PC-9 (cell line): ENCODE measurements around the gene GALNT9. TPM values are rescaled to one million over a fixed set of nuclear protein-coding genes. Genes with fewer than 3 reads are reported as not detected.

ENCODE experiments used
- BruUV-seq: library from RNA; stranded (reverse); fragments of 400-500 nt; replicated peaks from 2 replicates; lab custom pipeline; 2021; lab: Mats Ljungman, UMichigan
- CTCF ChIA-PET: fragments of 300-600 bp; sonication (Branson Sonifier 250); formaldehyde crosslinking; loops from one replicate; lab custom pipeline; 2022; ENCODE audit warnings: antibody characterized with exemption; lab: Charles Lee
- POLR2A ChIA-PET: fragments of 300-600 bp; sonication (Branson Sonifier 250); formaldehyde crosslinking; loops from one replicate; lab custom pipeline; 2022; ENCODE audit warnings: antibody characterized with exemption; ENCODE audit not compliant: unreplicated experiment; lab: Charles Lee
- DNase-seq, 2 experiments: peaks; one replicate each; pipeline versions ENCODE4 v3.0.0 to v3.0.0-alpha.2; 2015 to 2022; ENCODE audit warnings: mixed read lengths in 1 of 2
- H2AFZ ChIP-seq: fragments of 200-600 bp; sonication (generic); 2 replicates; pipeline ENCODE4 v1.8.1; 2017; ENCODE audit warnings: antibody characterized with exemption
- H3F3A ChIP-seq: fragments of 200-600 bp; sonication (generic); 2 replicates; pipeline ENCODE4 v1.8.1; 2017; ENCODE audit warnings: antibody characterized with exemption, mild to moderate bottlenecking, low read depth; ENCODE audit not compliant: insufficient read depth
- H3K27ac ChIP-seq: fragments of 200-600 bp; sonication (generic); 2 replicates; pipeline ENCODE4 v1.6.1; 2016; ENCODE audit warnings: mixed run types
- H3K27me3 ChIP-seq: fragments of 200-600 bp; sonication (generic); 2 replicates; pipeline ENCODE4 v1.6.1; 2016; ENCODE audit warnings: low read depth, mixed run types; ENCODE audit not compliant: insufficient read depth
- H3K36me3 ChIP-seq: fragments of 200-600 bp; sonication (generic); 2 replicates; pipeline ENCODE4 v1.6.1; 2016; ENCODE audit warnings: low read depth, mixed run types
- H3K4me1 ChIP-seq: fragments of 200-600 bp; sonication (generic); replicated peaks from 2 replicates; pipeline ENCODE4 v1.6.1; 2016; ENCODE audit warnings: mixed run types; ENCODE audit not compliant: insufficient read depth
- H3K4me2 ChIP-seq: fragments of 200-600 bp; sonication (generic); 2 replicates; pipeline ENCODE4 v1.6.1; 2017; ENCODE audit warnings: mixed run types
- H3K4me3 ChIP-seq: fragments of 200-600 bp; sonication (generic); 2 replicates; pipeline ENCODE4 v1.6.1; 2016; ENCODE audit warnings: mixed run types
- H3K79me2 ChIP-seq: fragments of 200-600 bp; sonication (generic); 2 replicates; pipeline ENCODE4 v1.6.1; 2017; ENCODE audit warnings: low read depth, mixed run types
- H3K9me2 ChIP-seq: fragments of 200-600 bp; sonication (generic); 2 replicates; pipeline ENCODE4 v1.8.1; 2017; ENCODE audit warnings: mild to moderate bottlenecking; ENCODE audit not compliant: insufficient read depth
- H3K9me3 ChIP-seq: fragments of 200-600 bp; sonication (generic); 2 replicates; pipeline ENCODE4 v1.8.1; 2016; ENCODE audit warnings: low read depth; ENCODE audit not compliant: insufficient read depth
- H4K20me1 ChIP-seq: fragments of 200-600 bp; sonication (generic); 2 replicates; pipeline ENCODE4 v1.8.1; 2017; ENCODE audit not compliant: insufficient read depth
- CTCF ChIP-seq: fragments of 200-600 bp; sonication (generic); conservative IDR thresholded peaks from 2 replicates; pipeline ENCODE4 v1.6.1; 2017; ENCODE audit warnings: mixed run types, antibody characterized with exemption, mild to moderate bottlenecking, moderate library complexity
- EZH2 ChIP-seq: fragments of 200-600 bp; sonication (generic); IDR thresholded peaks from 2 replicates; pipeline ENCODE4 v1.8.0; 2017; ENCODE audit warnings: antibody characterized with exemption, low read depth
- intact Hi-C: fragments of 100-400 bp; cut with micrococcal nuclease; formaldehyde crosslinking; loops from one replicate; pipeline ENCODE4 v1.10.0; 2022; ENCODE audit not compliant: unreplicated experiment
- total RNA-seq: library from RNA; stranded (reverse); gene quantifications from 2 replicates; pipeline ENCODE4 v1.2.3, GENCODE V29; 2021

The GALNT9 gene
- total RNA-seq, 1 experiment from 2014 or later, result 11.2 TPM

DNA sequence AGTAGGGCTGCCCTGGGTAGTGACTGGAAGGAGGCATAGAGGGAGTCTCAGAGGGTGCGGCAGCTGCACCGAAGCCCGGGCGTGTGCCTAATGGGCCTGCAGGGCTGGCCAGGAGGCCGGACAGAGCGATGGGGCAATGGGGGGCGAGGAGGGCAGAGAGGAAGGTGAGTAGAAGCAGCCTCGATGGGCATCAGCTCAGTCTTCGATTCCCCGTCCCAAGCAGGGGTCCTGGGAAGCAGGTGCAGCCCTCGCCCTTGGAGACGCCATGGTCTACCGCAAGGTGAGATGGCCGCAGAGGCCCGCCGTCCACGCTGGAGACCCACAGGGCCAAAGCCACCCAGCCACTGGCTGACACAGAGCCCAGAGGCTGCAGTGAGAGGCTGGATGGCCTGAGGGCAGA, 70.8 kb downstream of the GALNT9 start:
- H3F3A ChIP-seq, result no peaks in the 10 kb centered on the region
- peaks cover 96% of the 10 kb centered on the region for H3K27me3 ChIP-seq
- no peak overlapping the region for H2AFZ ChIP-seq
- no peaks in the 10 kb centered on the region for H3K79me2 ChIP-seq
- ChIA-PET POLR2A (no interaction called here), CTCF (no interaction called here)
- H3K9me3 ChIP-seq, result no peaks in the 10 kb centered on the region
- H3K4me3 ChIP-seq, result no peak overlapping the region
- H3K36me3 ChIP-seq, result no peaks in the 10 kb centered on the region
- no TSS peak for BruUV-seq
- TF ChIP-seq EZH2 (no peak), CTCF (no peak)
- H3K4me2 ChIP-seq, result no peak overlapping the region
- H3K9me2 ChIP-seq, result no peaks in the 10 kb centered on the region
- H3K4me1 ChIP-seq, result no peaks in the 10 kb centered on the region
- DNase-seq, result no peak
- H3K27ac ChIP-seq, result no peak overlapping the region
- intact Hi-C loops, result no loop called here
- no peaks in the 10 kb centered on the region for H4K20me1 ChIP-seq

DNA sequence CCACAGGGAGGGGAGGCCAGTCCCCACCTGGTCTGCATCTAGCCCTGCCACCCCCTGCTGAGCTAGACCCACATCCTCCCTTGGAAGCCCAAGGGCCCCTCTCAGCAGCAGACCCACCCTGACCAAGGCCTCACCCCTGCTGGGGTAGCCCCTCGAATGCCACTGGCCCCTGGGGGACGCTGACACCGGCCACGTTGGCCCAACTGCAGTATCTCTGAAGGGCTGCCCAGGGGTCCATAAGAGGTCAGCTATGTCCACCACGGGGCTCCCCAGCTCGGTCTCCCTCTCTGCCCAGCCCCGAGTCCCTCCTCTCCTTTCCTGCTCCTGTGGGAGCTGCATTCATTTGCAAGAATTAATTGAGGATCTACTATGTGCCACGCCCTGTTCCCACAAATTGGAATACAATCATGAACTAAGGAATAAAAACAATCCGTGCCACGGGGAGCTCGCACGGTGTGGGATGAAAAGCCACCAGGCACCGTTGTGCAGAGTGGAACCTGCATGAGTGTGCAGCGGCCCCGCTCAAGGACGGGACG, 71.4 kb downstream of the GALNT9 start:
- H3K9me3 ChIP-seq, result no peaks in the 10 kb centered on the region
- H3K9me2 ChIP-seq, result no peaks in the 10 kb centered on the region
- H3K4me3 ChIP-seq, result no peak overlapping the region
- H3K27me3 ChIP-seq, result peaks cover 92% of the 10 kb centered on the region
- H3F3A ChIP-seq, result no peaks in the 10 kb centered on the region
- no peak for TF ChIP-seq CTCF
- no peak for TF ChIP-seq EZH2
- no TSS peak for BruUV-seq
- H3K79me2 ChIP-seq, result no peaks in the 10 kb centered on the region
- no peak overlapping the region for H3K27ac ChIP-seq
- ChIA-PET POLR2A (no interaction called here), CTCF (no interaction called here)
- DNase-seq, result no peak
- H3K4me2 ChIP-seq, result no peak overlapping the region
- H2AFZ ChIP-seq, result no peak overlapping the region
- intact Hi-C loops, result no loop called here
- no peaks in the 10 kb centered on the region for H4K20me1 ChIP-seq
- no peaks in the 10 kb centered on the region for H3K4me1 ChIP-seq
- H3K36me3 ChIP-seq, result no peaks in the 10 kb centered on the region

DNA sequence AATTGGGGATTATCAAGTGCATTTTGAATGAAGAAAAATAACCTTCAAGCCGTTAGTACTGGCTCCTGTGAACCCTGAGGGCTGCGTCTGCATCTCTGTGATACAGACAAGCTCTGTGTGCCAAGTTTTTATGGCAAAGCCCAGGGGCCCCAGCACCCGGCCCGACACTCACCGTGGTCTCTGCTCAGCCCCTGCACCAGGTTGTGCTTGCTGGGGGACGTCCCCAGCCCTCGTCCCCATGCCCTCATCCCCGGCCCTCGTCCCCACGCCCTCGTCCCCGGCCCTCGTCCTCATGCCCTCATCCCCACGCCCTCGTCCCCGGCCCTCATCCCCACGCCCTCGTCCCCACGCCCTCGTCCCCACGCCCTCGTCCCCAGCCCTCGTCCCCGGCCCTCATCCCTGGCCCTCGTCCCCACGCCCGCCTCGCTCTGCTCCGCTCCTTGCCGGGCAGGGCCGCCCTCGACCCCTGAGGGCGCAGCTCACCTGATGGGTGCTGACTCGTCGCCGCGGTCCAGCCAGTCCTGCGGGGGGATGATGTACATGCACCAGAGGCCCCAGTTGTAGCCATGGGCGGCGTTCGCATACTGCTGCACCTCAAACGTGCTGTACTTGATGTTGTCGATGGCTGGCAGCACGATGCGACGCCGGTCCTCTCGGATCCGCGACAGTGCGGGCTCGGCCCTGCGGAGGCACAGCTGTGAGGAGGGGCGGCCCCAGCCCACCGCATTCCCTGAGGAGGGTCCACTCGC, 72.0 kb downstream of the GALNT9 start:
- Histone ChIP-seq H3K4me2 (no peak overlapping the region), H3K4me1 (no peaks in the 10 kb centered on the region), H3K9me2 (no peaks in the 10 kb centered on the region), H3K9me3 (no peaks in the 10 kb centered on the region), H3K4me3 (no peak overlapping the region), H2AFZ (no peak overlapping the region), H3K27ac (no peak overlapping the region), H3K79me2 (no peaks in the 10 kb centered on the region), H3F3A (no peaks in the 10 kb centered on the region), H3K36me3 (no peaks in the 10 kb centered on the region), H4K20me1 (no peaks in the 10 kb centered on the region), H3K27me3 (peaks cover 92% of the 10 kb centered on the region)
- POLR2A ChIA-PET, result no interaction called here
- BruUV-seq, result no TSS peak
- no peak for DNase-seq
- no peak for TF ChIP-seq CTCF
- no peak for TF ChIP-seq EZH2
- CTCF ChIA-PET, result no interaction called here
- intact Hi-C loops, result no loop called here
